Activated CD4-positive, CD25-positive, alpha-beta regulatory T cell (primary cell): ENCODE measurements around the gene MIER2.
"Not testable (repeated sequence)": the region's sequence is repeated elsewhere in the genome, so short reads cannot be mapped to it uniquely, and the experiment has no call there.

Experiments
- DNase-seq, 4 experiments: peaks; one replicate each; lab custom pipeline; 2025; lab: John Stamatoyannopoulos, UW

Gene MIER2

GRCh38 chr19:282501-282900, 62.1 kb downstream of the MIER2 start:
- no peak for DNase-seq

GRCh38 chr19:281992-282391, 62.6 kb downstream of the MIER2 start:
- no peak for DNase-seq

GRCh38 chr19:281156-281853, 63.3 kb downstream of the MIER2 start:
- no peak for DNase-seq

- DNase-seq: no peak
Measured at GRCh38 chr19:280541-281009, 64.0 kb downstream of the MIER2 start.

GRCh38 chr19:279656-280055, 64.9 kb downstream of the MIER2 start:
- DNase-seq: no peak

- DNase-seq: no peak
Measured at GRCh38 chr19:279231-279630, 65.4 kb downstream of the MIER2 start.

GRCh38 chr19:277581-278165, 66.9 kb downstream of the MIER2 start:
- no peak for DNase-seq

GRCh38 chr19:277131-277530, 67.5 kb downstream of the MIER2 start:
- DNase-seq: no peak

- DNase-seq: no peak
Measured at GRCh38 chr19:275958-276646, 68.5 kb downstream of the MIER2 start.

GRCh38 chr19:275000-275399, 69.6 kb downstream of the MIER2 start:
- no peak for DNase-seq

GRCh38 chr19:273393-273792, 71.2 kb downstream of the MIER2 start:
- DNase-seq: no peak

GRCh38 chr19:271856-272255, 72.7 kb downstream of the MIER2 start:
- DNase-seq: no peak

- not testable (repeated sequence) for DNase-seq
Measured at GRCh38 chr19:270766-271318, 73.8 kb downstream of the MIER2 start.

- DNase-seq: no peak
Measured at GRCh38 chr19:269241-269640, 75.4 kb downstream of the MIER2 start.

- DNase-seq: no peak
Measured at GRCh38 chr19:262125-262524, 82.5 kb downstream of the MIER2 start.

- DNase-seq: not testable (repeated sequence)
Measured at GRCh38 chr19:256804-257203, 87.8 kb downstream of the MIER2 start.
